Stimulated activated CD4-positive, alpha-beta T cell treated with anti-CD3 and anti-CD28 coated beads, TNF-alpha, amount 100 ng/mL, for 48 hours (primary cell): ENCODE data around the gene RELL2.

Source experiments
- DNase-seq, 3 donors: peaks; one replicate each; pipeline ENCODE4 v3.0.0-alpha.2; 2020; ENCODE audit warnings: low read depth in 3 of 3

The RELL2 gene

GRCh38 chr5:141649056-141649688, 12.4 kb downstream of the RELL2 start:
- DNase-seq: no peak

- DNase-seq: no peak
Measured at GRCh38 chr5:141649972-141650371, 13.2 kb downstream of the RELL2 start.

DNA sequence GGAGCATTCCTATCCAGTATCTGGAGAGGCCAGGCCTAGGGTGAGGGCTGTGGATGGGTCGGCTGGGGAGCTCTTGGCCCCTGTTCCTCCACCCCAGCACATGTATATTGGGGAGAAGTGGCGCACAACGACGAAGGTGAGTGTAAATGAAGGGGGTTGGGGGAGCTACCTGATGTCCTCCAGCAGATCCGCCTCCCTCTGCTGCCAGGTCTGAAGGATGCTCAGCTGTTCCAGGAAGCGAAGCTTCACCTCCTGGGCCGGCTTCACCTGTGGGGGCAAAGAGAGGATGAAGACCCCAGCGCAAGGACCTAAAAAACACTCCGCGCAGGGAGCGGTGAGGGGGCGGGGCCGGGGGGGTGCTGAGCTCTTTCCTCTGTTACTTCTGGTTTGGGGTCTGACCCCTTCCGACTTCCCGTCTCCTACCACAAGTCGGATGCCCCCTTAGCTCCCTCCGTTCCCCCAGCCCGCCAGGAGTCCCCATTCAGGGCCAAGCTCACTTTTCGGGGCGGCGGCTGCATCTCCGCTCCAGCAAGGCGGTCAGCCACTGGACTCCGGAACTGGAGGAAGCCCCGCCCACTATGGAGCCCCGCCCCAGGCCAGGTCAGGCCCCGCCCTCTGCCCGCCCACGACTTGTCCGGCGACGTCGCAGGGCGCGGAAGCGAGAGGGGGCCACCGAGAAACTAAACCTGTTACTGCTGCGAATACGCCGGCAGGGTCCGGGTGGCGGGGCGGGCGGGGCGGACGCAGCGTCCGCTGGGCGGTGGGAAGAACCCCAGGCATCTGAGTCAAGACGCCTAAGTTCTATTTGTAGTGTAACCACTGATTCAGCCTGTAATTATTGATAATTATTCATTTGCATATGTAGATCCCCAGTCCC, 14.3 kb downstream of the RELL2 start, which contains the start of gene FCHSD1:
Gene FCHSD1, minus strand, starts transcription at position 568 of the 877 bp plus-strand sequence. Its CDS starts 50 bp downstream, at position 518.
- peak; percentile 71 to 80 (median 71) for DNase-seq

- DNase-seq: no peak
Measured at GRCh38 chr5:141651728-141652105, 14.9 kb downstream of the RELL2 start.

DNA sequence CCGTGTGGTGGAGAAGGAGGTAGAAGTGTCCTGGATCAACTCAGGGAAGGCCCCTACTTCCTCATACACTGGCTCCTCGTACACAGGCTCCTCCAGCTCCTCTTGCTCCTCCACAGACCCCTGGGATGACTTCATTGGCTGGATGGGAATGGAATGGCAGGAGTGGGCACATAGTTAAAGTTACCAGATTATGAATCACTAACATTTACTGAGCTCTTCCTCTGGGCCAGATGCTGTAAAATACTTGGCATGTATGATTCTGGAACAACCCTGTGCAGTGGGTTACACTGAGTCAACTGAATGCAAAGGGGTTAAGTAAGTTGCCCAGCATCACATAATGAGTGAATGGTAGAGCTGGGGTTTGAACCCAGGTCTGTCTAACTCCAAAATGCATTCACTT, 17.5 kb downstream of the RELL2 start:
- no peak for DNase-seq

GRCh38 chr5:141655020-141655419, 18.2 kb downstream of the RELL2 start:
- DNase-seq: no peak

- DNase-seq: no peak
Measured at GRCh38 chr5:141656396-141656795, 19.6 kb downstream of the RELL2 start.

GRCh38 chr5:141657404-141657803, 20.6 kb downstream of the RELL2 start:
- DNase-seq: no peak

DNA sequence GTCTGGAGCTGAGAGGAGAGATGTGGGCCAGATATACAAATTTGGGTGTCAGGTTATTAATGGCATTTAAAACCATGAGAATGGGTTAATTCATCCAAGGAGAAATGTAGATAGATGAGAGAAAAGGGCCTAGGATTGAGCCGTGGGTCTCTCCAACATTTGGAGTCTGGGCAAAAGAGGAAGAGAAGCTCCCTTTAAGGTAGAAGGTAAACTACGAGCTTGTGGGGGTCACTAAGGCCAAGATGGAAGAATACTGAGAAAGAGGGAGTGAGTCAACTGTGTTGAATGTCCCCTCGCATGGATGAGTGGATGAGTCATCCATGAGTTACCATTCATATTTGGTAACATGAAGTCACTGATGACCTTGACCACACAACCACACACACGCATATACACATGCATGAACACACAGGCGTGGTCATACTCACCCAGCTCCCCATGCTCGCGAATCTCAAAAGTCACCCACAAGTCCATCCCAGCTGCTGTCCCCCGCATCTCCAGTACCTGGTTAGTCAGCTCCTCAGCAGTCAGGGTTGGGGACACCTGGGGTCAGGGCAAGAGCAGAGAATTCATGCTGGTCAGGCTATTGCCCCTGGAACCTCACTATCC, 21.2 kb downstream of the RELL2 start:
- DNase-seq: no peak

DNA sequence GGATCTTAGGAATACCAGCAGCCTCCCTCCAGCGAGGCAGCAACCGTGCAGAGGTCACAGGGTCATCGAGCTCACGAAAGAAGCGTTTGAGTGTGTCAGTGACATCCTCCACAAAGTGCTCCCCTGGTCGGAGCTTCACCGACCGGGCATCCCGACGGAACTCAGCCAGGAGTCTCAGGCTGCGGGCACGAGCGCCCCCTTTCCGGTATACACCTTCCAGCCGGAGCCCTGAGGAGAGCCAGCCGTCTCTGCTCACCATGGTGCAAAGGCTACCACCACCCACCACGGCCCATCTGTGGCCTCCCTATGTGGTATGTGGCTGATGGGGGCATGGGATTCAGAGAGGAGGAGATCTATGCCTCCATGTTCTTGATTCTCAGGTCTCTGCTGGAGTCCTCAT, 25.2 kb downstream of the RELL2 start:
- DNase-seq: no peak

DNA sequence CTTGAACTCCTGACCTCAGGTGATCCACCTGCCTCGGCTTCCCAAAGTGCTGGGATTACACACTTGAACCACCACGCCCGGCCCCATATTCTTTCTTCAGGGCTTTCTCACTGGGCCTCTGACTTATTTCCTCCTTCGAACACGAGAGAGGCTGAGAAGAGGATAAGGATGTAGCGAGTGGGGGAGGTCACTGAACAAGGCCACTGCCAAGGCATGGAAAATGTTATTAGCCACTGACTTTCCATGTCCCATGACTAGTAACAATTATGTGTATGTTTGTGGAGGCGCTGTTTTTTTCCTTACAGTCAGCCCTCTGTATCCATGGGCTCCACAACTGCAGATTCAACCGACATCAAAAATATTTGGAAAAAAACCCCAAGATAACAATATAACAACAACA, 26.7 kb downstream of the RELL2 start:
- DNase-seq: no peak

- peak; percentile 53 to 69 (median 60) for DNase-seq
Measured at GRCh38 chr5:141664733-141665461, 28.1 kb downstream of the RELL2 start.

- no peak for DNase-seq
Measured at GRCh38 chr5:141665995-141666940, 29.5 kb downstream of the RELL2 start.

GRCh38 chr5:141668601-141669265, 31.9 kb downstream of the RELL2 start:
- no peak for DNase-seq

DNA sequence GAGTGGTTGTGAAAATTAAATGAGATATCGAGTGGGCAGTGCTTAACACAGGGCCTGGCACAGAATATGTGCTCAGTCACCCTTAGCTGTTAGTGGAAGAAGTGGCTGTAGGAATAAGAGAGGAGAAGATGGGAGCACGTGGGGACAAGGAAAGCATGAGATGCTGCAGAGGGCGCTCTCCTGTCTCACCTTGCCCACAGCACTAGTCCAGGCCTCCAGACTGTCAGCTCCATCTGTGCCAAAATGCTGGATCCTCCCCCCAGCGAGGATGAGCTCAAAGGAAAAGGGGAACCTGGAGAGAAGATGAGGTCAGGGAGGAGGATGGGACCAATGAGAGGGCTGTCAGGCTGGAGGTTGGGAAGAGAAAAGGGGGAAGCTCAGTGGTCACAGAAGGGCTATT, 32.7 kb downstream of the RELL2 start:
- DNase-seq: no peak

DNA sequence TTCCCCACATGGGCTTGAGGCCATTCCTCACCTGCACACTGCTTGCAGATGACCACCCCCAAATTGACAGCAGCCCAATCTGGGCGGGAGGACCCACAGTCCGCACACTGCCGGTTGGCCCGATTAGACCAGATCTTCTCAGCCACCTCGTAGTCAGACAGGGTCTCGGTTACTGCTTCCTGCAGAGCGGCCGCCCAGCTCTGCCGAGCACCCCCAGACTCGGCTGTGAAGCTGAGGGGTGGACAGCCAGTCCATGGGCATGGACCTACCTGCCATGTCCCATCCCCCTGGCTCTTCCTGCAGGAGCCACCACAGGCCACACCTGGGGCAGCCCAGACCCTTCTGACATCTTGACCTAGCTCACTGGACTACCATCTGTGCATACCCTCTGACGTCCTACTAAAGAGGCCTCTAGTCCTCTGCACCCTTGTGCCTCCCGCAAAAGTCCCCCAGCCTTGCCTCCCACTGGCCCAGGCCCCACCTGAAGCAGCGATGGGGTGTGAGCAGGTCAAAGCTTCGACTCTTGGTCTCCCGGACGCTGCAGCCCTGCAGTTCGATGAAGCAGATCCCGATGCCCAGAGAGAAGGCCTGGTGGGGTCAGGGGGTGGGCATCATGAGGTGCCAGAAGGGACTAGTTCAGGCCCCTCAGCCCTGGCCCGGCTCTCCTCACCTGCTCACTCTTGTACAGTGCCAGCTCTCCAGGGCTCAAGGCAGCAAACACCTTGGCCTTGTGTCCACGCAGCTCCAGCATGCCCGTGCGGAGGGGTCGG, 35.5 kb downstream of the RELL2 start:
- no peak for DNase-seq

- DNase-seq: no peak
Measured at GRCh38 chr5:141672841-141673813, 36.3 kb downstream of the RELL2 start.

DNA sequence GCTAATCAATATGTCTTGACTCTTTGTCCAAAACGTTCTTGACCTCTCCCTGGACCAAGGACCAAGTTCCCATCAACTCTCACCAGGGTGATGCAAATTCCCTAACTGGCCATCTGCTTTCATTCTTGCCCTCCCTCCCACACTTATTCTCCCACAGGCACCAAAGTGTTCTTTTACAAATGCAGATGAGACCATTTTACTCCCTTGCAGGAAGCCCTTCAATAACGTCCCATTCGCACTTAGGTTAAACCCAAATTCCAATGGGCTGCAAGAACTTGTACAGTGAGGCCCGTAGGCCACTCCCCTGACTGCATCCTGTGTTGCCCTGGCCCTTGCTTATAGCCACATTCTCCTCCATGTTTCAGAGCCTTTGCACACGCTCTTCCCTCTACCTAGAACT, 38.0 kb downstream of the RELL2 start:
- DNase-seq: no peak
